PC-3 (cell line): ENCODE results near the gene RAC3. TPM values are rescaled to one million over a fixed set of nuclear protein-coding genes. Genes with fewer than 3 reads are reported as not detected.

Experiments used
- ATAC-seq: fragments of 200-7000 bp; cut with Tn5 transposase; 2 replicates; pipeline ENCODE4 v1.9.1; 2020; ENCODE audit warnings: mild to moderate bottlenecking, moderate library complexity
- BruUV-seq: library from RNA; stranded (reverse); fragments of 400-500 nt; replicated peaks from 2 replicates; lab custom pipeline; 2021; lab: Mats Ljungman, UMichigan
- CTCF ChIA-PET: fragments of 300-600 bp; sonication (Branson Sonifier 250); formaldehyde crosslinking; loops from one replicate; lab custom pipeline; 2022; ENCODE audit warnings: antibody characterized with exemption; lab: Charles Lee
- POLR2A ChIA-PET: fragments of 300-600 bp; sonication (Branson Sonifier 250); formaldehyde crosslinking; loops from one replicate; lab custom pipeline; 2022; ENCODE audit warnings: antibody characterized with exemption; ENCODE audit not compliant: unreplicated experiment; lab: Charles Lee
- DNase-seq: peaks from one replicate; pipeline ENCODE4 v3.0.0-alpha.2; 2015
- H2AFZ ChIP-seq: fragments of 300-600 bp; sonication (generic); 2 replicates; pipeline ENCODE4 v1.6.0; 2016; ENCODE audit warnings: antibody characterized with exemption, low read length
- H3F3A ChIP-seq: fragments of 300-600 bp; sonication (generic); one replicate; pipeline ENCODE4 v1.6.0; 2017; ENCODE audit warnings: antibody characterized with exemption, low read length, control low read depth, mild to moderate bottlenecking; ENCODE audit not compliant: unreplicated experiment
- H3K27ac ChIP-seq: fragments of 300-600 bp; sonication (generic); 2 replicates; pipeline ENCODE4 v1.5.1; 2016; ENCODE audit warnings: mild to moderate bottlenecking, low read length
- H3K27me3 ChIP-seq: fragments of 300-600 bp; sonication (generic); 2 replicates; pipeline ENCODE4 v1.6.1; 2016; ENCODE audit warnings: low read length, mixed read lengths
- H3K36me3 ChIP-seq: fragments of 300-600 bp; sonication (generic); 2 replicates; pipeline ENCODE4 v1.6.1; 2016; ENCODE audit warnings: low read depth, mixed run types, low read length, mixed read lengths
- H3K4me1 ChIP-seq: fragments of 300-600 bp; sonication (generic); 2 replicates; pipeline ENCODE4 v1.5.1; 2016; ENCODE audit warnings: low read length; ENCODE audit not compliant: insufficient read depth
- H3K4me2 ChIP-seq: fragments of 300-600 bp; sonication (generic); 2 replicates; pipeline ENCODE4 v1.6.0; 2016; ENCODE audit warnings: low read length
- H3K4me3 ChIP-seq: fragments of 300-600 bp; sonication (generic); 2 replicates; pipeline ENCODE4 v1.5.1; 2016; ENCODE audit warnings: mild to moderate bottlenecking, low read length, mixed read lengths
- H3K79me2 ChIP-seq: fragments of 300-600 bp; sonication (generic); 2 replicates; pipeline ENCODE4 v1.6.1; 2017; ENCODE audit warnings: low read length, mixed read lengths
- H3K9ac ChIP-seq: fragments of 300-600 bp; sonication (generic); 2 replicates; pipeline ENCODE4 v1.6.0; 2016; ENCODE audit warnings: mild to moderate bottlenecking, low read length
- H3K9me2 ChIP-seq: fragments of 300-600 bp; sonication (generic); replicated peaks from 2 replicates; pipeline ENCODE4 v1.6.1; 2016; ENCODE audit warnings: mixed run types, low read length, mixed read lengths
- H3K9me3 ChIP-seq: fragments of 300-600 bp; sonication (generic); 2 replicates; pipeline ENCODE4 v1.6.1; 2016; ENCODE audit warnings: low read length, mixed read lengths
- H4K20me1 ChIP-seq: fragments of 300-600 bp; sonication (generic); 2 replicates; pipeline ENCODE4 v1.6.1; 2016; ENCODE audit warnings: low read length, mixed read lengths
- EZH2 ChIP-seq: fragments of 300-600 bp; sonication (generic); IDR thresholded peaks from one replicate; pipeline ENCODE4 v1.6.1; 2017; ENCODE audit warnings: antibody characterized with exemption, mild to moderate bottlenecking, low read length; ENCODE audit not compliant: unreplicated experiment
- EZH2phosphoT487 ChIP-seq: fragments of 300-600 bp; sonication (generic); IDR thresholded peaks from 2 replicates; pipeline ENCODE4 v1.6.1; 2018; ENCODE audit warnings: mild to moderate bottlenecking, antibody characterized with exemption, low read length, borderline replicate concordance
- intact Hi-C: fragments of 100-400 bp; cut with micrococcal nuclease; formaldehyde crosslinking; loops from 2 replicates; pipeline ENCODE4 v1.9.0; 2023
- total RNA-seq: library from RNA; depleted of rRNA; stranded (reverse); fragments of >200 nt; gene quantifications from 2 replicates; pipeline ENCODE4 v1.2.3, GENCODE V29; 2014
- TF ChIP-seq, protein P1 (sequence below): fragments of 300-600 bp; sonication (generic); conservative IDR thresholded peaks from 2 replicates; pipeline ENCODE4 v1.5.1; 2017; ENCODE audit warnings: antibody characterized with exemption, low read depth, mild to moderate bottlenecking, low read length

Gene RAC3
- total RNA-seq, 1 experiment from 2014 or later, result 52.2 TPM

DNA sequence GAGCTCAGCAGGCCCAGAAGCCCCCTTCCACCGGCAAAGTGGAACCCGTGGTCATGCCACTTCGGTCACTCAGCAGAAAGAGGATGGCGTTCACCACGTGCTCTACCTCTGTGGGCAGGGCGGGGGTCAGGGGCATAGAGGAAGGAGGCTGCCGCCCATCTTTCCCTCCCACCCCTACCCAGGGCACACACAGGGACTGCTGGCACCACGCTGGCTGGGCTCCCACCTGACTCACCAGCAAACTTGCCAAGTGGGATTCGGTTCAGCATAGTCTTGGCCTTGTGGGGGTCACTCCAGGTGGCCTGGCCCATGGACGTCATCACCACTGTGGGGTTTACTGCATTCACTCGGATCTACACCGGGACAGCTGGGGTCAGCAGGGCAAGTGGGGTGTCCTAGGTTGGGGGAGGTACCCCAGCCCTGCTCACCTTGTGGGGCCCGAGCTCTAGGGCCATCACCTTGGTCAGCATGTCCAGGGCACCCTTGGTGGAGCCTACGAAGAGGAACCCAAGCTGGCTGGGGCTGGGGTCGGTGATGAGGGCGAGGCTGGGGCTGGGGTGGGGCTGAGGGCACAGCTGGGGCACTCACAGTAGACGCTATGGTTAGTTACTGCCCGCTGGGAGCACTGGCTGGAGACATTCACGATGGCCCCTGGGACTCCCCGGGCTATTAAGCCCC, 4.6 kb downstream of the RAC3 start:
- TF ChIP-seq, protein P1, sequence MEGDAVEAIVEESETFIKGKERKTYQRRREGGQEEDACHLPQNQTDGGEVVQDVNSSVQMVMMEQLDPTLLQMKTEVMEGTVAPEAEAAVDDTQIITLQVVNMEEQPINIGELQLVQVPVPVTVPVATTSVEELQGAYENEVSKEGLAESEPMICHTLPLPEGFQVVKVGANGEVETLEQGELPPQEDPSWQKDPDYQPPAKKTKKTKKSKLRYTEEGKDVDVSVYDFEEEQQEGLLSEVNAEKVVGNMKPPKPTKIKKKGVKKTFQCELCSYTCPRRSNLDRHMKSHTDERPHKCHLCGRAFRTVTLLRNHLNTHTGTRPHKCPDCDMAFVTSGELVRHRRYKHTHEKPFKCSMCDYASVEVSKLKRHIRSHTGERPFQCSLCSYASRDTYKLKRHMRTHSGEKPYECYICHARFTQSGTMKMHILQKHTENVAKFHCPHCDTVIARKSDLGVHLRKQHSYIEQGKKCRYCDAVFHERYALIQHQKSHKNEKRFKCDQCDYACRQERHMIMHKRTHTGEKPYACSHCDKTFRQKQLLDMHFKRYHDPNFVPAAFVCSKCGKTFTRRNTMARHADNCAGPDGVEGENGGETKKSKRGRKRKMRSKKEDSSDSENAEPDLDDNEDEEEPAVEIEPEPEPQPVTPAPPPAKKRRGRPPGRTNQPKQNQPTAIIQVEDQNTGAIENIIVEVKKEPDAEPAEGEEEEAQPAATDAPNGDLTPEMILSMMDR, result no peak
- no peak for TF ChIP-seq EZH2phosphoT487
- ATAC-seq (no peak), DNase-seq (peak; percentile 56)
- H3F3A ChIP-seq, result no peaks in the 10 kb centered on the region
- no peaks in the 10 kb centered on the region for H3K9me2 ChIP-seq
- no TSS peak for BruUV-seq
- H3K4me1 ChIP-seq, result peaks cover 25% of the 10 kb centered on the region
- H3K9ac ChIP-seq, result peak overlapping the region; percentile 75; the same call in 1 of the 2 replicates
- peaks cover 8% of the 10 kb centered on the region; the same call in 1 of the 2 replicates for H4K20me1 ChIP-seq
- no peaks in the 10 kb centered on the region for H3K9me3 ChIP-seq
- ChIA-PET CTCF (no interaction called here), POLR2A (no interaction called here)
- H3K4me2 ChIP-seq, result peak overlapping the region; percentile 93
- no peaks in the 10 kb centered on the region for H3K36me3 ChIP-seq
- H3K27ac ChIP-seq, result no peak overlapping the region
- no peaks in the 10 kb centered on the region for H3K27me3 ChIP-seq
- peaks cover 17% of the 10 kb centered on the region for H3K79me2 ChIP-seq
- intact Hi-C loops, result loop anchor here (5.0 kb wide), 1 partner anchor 61 kb away; the partner anchor contains the start of gene FASN
- H2AFZ ChIP-seq, result no peak overlapping the region
- peak overlapping the region; percentile 86 for H3K4me3 ChIP-seq

DNA sequence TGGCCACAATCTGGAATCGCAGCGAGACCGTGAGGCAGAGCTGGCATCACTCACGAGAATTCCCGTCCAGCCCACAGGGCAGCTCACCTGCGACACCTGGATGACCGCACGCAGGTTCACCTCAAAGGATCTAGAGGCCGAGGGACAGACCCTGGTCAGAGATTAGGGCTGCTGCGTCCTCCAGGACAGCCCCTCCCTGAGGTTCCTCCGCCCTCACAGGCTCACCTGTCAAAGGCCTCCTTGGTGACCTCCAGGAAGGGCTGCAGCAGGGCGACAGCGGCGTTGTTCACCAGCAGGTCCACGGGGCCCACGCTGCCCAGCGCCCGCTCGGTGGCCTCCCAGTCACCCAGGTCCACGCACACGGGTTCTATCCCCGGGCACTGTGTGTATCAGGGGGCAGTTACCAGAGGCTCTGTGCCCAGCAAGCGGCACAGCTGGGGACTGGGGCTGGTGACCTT, 5.2 kb downstream of the RAC3 start:
- POLR2A ChIA-PET, result no interaction called here
- intact Hi-C loops, result loop anchor here (5.0 kb wide), 1 partner anchor 61 kb away; the partner anchor contains the start of gene FASN

More for the DNA sequence above, 5.2 kb downstream of the RAC3 start:
- Histone ChIP-seq H3K4me2 (peak overlapping the region; percentile 93), H3F3A (no peaks in the 10 kb centered on the region), H3K4me1 (peaks cover 25% of the 10 kb centered on the region), H3K9me2 (no peaks in the 10 kb centered on the region), H3K79me2 (peaks cover 17% of the 10 kb centered on the region), H3K27me3 (no peaks in the 10 kb centered on the region), H3K9me3 (no peaks in the 10 kb centered on the region), H3K9ac (peak overlapping the region; percentile 75), H3K27ac (no peak overlapping the region), H3K36me3 (no peaks in the 10 kb centered on the region), H4K20me1 (peaks cover 8% of the 10 kb centered on the region; the same call in 1 of the 2 replicates), H3K4me3 (peak overlapping the region; percentile 86), H2AFZ (no peak overlapping the region)
- CTCF ChIA-PET, result no interaction called here
- DNase-seq (no peak), ATAC-seq (peak; percentile 0; the same call in 1 of the 2 replicates)
- TSS peak; percentile 51 for BruUV-seq
- no peak for TF ChIP-seq EZH2phosphoT487
- TF ChIP-seq EZH2, result no peak
- TF ChIP-seq, protein P1, result no peak
